Spleen (tissue), 11 donors: ENCODE data around the gene PAFAH2. TPM values are rescaled to one million over a fixed set of nuclear protein-coding genes. Genes with fewer than 3 reads are reported as not detected.

Experiments used
- DNase-seq: peaks from one replicate; pipeline ENCODE4 v3.0.0-alpha.2; 2020
- H3K27ac ChIP-seq, 8 donors: fragments of 200-600 bp; sonication (generic) in 7 of 8; 1 replicate in 4 of 8; 2 replicates in 4 of 8; pipeline versions ENCODE4 v1.5.0 to v1.8.0; 2016 to 2021; ENCODE audit warnings: inconsistent platforms in 4 of 8, mild to moderate bottlenecking in 4 of 8, moderate library complexity in 1 of 8
- H3K27me3 ChIP-seq, 7 donors: fragments of 200-600 bp; sonication (generic) in 6 of 7; replicated peaks in 1 of 7; 1 replicate in 4 of 7; 2 replicates in 3 of 7; pipeline versions ENCODE4 v1.5.0 to v1.8.0; 2016 to 2021; ENCODE audit warnings: inconsistent platforms in 3 of 7, mild to moderate bottlenecking in 1 of 7
- H3K36me3 ChIP-seq, 6 donors: fragments of 200-600 bp; sonication (generic) in 5 of 6; 1 replicate in 4 of 6; 2 replicates in 2 of 6; pipeline versions ENCODE4 v1.5.0 to v1.8.0; 2016 to 2021; ENCODE audit warnings: inconsistent platforms in 2 of 6
- H3K4me1 ChIP-seq, 6 donors: fragments of 200-600 bp; sonication (generic) in 5 of 6; 1 replicate in 3 of 6; 2 replicates in 3 of 6; pipeline versions ENCODE4 v1.5.0 to v1.8.0; 2016 to 2021; ENCODE audit warnings: inconsistent platforms in 3 of 6
- H3K4me3 ChIP-seq, 8 donors: fragments of 200-600 bp; sonication (generic) in 7 of 8; 1 replicate in 4 of 8; 2 replicates in 4 of 8; pipeline versions ENCODE4 v1.5.0 to v1.8.0; 2016 to 2021; ENCODE audit warnings: inconsistent platforms in 4 of 8, mild to moderate bottlenecking in 4 of 8, moderate library complexity in 2 of 8
- H3K9me3 ChIP-seq, 8 donors: fragments of 200-600 bp; sonication (generic) in 7 of 8; 1 replicate in 4 of 8; 2 replicates in 4 of 8; pipeline versions ENCODE4 v1.5.0 to v1.8.0; 2016 to 2021; ENCODE audit warnings: inconsistent platforms in 4 of 8
- POLR2A ChIP-seq, 3 donors: fragments of 450-650 bp; IDR thresholded peaks; one replicate each; pipeline ENCODE4 v1.5.1; 2017; ENCODE audit warnings: antibody characterized with exemption in 3 of 3, mild to moderate bottlenecking in 1 of 3
- POLR2AphosphoS5 ChIP-seq, 3 donors: sonication (generic); formaldehyde crosslinking; IDR thresholded peaks; one replicate each; pipeline ENCODE4 v1.5.1; 2017; ENCODE audit warnings: antibody characterized with exemption in 3 of 3
- WGBS, 5 donors: extraction: QIAGEN DNeasy Blood & Tissue Kit in 3 of 5; methylation state at CpG; one replicate each; pipeline versions ENCODE4 v1.1.5 to v1.1.7; 2013 to 2018; 5-methylcytosine and 5-hydroxymethylcytosine counted together
- intact Hi-C: fragments of 100-400 bp; cut with DNase I; formaldehyde crosslinking; loops from one replicate; pipeline ENCODE4 v1.15.0; 2023; ENCODE audit warnings: low total_unique reads
- polyA plus RNA-seq, 3 donors: library from polyadenylated mRNA; stranded (reverse); fragments of 200-250 nt; gene quantifications; one replicate each; pipeline ENCODE4 v1.2.1, GENCODE V29; 2013
- total RNA-seq, 7 donors: library from RNA; depleted of rRNA in 3 of 7; stranded (reverse); fragments of >200 nt in 3 of 7; fragmentation: NEBNext Ultra II Directional in 4 of 7; extraction: Animal tissue kit (Norgen Biotek cat#: 25700) in 4 of 7; gene quantifications; one replicate each; pipeline versions ENCODE4 v1.1.0 to v1.2.1, GENCODE V29; 2016 to 2021
- TF ChIP-seq, protein P1 (sequence below), 11 experiments: fragments of 200-600 bp in 7 of 11; fragments of 450-650 bp in 4 of 11; sonication (generic) in 4 of 11; IDR thresholded peaks in 8 of 11; conservative IDR thresholded peaks in 3 of 11; 1 replicate in 7 of 11; 2 replicates in 4 of 11; pipeline versions ENCODE4 v1.4.0 to v1.8.0; 2016 to 2021; ENCODE audit warnings: antibody characterized with exemption in 11 of 11, inconsistent platforms in 4 of 11, mild to moderate bottlenecking in 1 of 11
- donor health status: healthy with polysubstance abuse.
- donor health status: DM: no; HTN: no; CAD: no; lungs with moderate emphysema.
- donor health status: DM: no; HTN: no; CAD: no.
- donor health status: Bipolar disorder and iron deficiency.
- donor health status: healthy.
- donor health status: DM: no; HTN: no; CAD: no.
- donor health status: DM: yes; HTN: yes; CAD: no.

PAFAH2 gene
- total and polyA plus RNA-seq, 10 donors: 3.9 to 19.7 (median 13.6) TPM

DNA sequence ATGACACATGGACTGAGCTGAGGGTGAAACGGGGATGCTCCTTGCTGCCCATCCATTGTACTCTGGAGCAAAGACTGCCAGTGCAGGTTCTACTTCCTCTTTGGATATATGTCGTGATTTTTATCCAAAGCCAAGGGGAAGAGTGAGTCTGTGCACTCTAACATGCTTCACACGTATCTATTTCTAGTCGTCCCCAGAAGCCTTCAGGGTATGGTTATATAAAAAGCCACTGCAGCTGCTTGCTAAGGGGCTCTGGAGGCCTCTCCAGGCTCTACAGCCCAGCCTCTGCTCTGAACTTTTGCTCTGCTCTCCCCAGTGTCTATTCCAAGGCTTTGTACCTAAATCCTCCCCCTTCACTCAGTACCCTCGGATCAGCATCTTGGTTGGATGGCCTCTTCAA is 20.1 kb downstream of the PAFAH2 start:
- Histone ChIP-seq H3K36me3 (peaks cover 3 to 97% (median 74%) of the 10 kb centered on the region in 6 donors), H3K27ac (no peak overlapping the region), H3K9me3 (no peaks in the 10 kb centered on the region), H3K4me3 (no peak overlapping the region), H3K4me1 (no peaks in the 10 kb centered on the region), H3K27me3 (no peaks in the 10 kb centered on the region)
- intact Hi-C loops: no loop called here
- DNase-seq: no peak
- WGBS, 5 donors: 77 to 95% (median 84%) methylated on average over 5 of the region's 5 CpGs
- TF ChIP-seq, protein P1, sequence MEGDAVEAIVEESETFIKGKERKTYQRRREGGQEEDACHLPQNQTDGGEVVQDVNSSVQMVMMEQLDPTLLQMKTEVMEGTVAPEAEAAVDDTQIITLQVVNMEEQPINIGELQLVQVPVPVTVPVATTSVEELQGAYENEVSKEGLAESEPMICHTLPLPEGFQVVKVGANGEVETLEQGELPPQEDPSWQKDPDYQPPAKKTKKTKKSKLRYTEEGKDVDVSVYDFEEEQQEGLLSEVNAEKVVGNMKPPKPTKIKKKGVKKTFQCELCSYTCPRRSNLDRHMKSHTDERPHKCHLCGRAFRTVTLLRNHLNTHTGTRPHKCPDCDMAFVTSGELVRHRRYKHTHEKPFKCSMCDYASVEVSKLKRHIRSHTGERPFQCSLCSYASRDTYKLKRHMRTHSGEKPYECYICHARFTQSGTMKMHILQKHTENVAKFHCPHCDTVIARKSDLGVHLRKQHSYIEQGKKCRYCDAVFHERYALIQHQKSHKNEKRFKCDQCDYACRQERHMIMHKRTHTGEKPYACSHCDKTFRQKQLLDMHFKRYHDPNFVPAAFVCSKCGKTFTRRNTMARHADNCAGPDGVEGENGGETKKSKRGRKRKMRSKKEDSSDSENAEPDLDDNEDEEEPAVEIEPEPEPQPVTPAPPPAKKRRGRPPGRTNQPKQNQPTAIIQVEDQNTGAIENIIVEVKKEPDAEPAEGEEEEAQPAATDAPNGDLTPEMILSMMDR (IDR thresholded peaks at IDR 0.05 in 8 of 11, conservative IDR thresholded peaks at IDR 0.05 in 3 of 11): no peak
- TF ChIP-seq POLR2A (IDR thresholded peaks at IDR 0.05) (no peak), POLR2AphosphoS5 (IDR thresholded peaks at IDR 0.05) (no peak)

DNA sequence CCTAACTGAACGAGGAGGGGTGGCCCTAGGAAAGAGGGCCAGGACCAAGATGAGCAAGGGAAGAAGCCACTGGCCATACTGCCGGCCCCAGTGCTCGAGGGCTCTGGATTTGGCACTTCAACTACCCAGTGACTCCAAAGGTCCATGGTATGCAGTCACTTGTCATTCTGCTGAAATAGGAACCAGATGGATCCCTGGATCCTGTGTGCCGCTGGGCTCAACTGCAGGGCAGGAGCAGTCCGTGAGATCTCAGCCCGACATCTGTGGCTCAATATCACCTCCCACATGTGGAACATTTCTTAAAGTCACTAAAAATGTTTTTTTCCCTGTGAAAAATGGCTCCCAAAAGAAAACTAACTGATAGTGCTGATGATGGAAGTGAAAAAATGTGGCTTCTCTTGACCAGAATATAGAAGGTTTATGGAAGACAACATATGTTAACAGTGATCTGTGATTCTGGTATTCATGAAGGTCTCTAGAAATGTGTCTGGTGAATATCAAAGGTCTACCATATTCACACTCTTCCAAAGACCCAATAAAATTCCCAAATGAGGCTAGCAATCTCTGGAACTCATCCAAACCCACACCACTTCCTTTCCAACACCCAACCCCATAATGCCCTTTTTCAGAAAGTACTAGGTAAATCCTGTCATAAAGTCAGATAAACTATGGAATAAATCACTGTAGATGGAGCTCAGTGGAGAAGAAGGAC is 24.1 kb downstream of the PAFAH2 start:
- WGBS, 5 donors: 88 to 96% (median 93%) methylated on average over 6 of the region's 6 CpGs
- TF ChIP-seq POLR2A (IDR thresholded peaks at IDR 0.05) (no peak), POLR2AphosphoS5 (IDR thresholded peaks at IDR 0.05) (no peak)
- TF ChIP-seq, protein P1 (IDR thresholded peaks at IDR 0.05 in 8 of 11, conservative IDR thresholded peaks at IDR 0.05 in 3 of 11): no peak
- no peaks in the 10 kb centered on the region for H3K27me3 ChIP-seq
- H3K4me3 ChIP-seq: no peak overlapping the region
- no peak overlapping the region for H3K27ac ChIP-seq
- intact Hi-C loops: no loop called here
- DNase-seq: no peak
- H3K36me3 ChIP-seq: peaks cover 3 to 97% (median 64%) of the 10 kb centered on the region in 6 donors
- no peaks in the 10 kb centered on the region for H3K9me3 ChIP-seq
- H3K4me1 ChIP-seq: peaks cover 0 to 22% (median 12%) of the 10 kb centered on the region in 6 donors

DNA sequence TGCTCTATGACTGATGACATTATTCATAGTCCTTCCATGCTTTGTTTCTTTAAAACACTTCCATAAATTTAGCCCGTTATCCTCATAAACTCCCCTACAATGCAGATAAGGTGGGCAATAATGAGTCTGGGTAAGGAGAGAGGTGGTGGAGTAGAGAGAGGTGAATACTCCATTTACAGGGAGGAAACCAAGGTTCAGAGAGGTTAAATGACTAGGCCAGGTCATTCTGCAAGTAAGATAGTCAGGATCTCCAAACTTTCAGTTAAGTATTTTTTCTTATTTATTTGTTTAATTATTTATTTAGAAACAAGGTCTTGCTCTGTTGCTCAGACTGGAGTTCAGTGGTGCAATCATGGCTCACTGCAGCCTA is 26.1 kb downstream of the PAFAH2 start:
- Histone ChIP-seq H3K27ac (peak overlapping the region; percentile 33 to 71 (median 49)), H3K36me3 (peaks cover 3 to 100% (median 62%) of the 10 kb centered on the region in 6 donors), H3K9me3 (no peaks in the 10 kb centered on the region), H3K4me1 (peaks cover 0 to 22% (median 12%) of the 10 kb centered on the region in 6 donors), H3K27me3 (no peaks in the 10 kb centered on the region), H3K4me3 (no peak overlapping the region)
- intact Hi-C loops: no loop called here
- TF ChIP-seq, protein P1 (IDR thresholded peaks at IDR 0.05 in 8 of 11, conservative IDR thresholded peaks at IDR 0.05 in 3 of 11): no peak
- no peak for TF ChIP-seq POLR2A (IDR thresholded peaks at IDR 0.05)
- no peak for TF ChIP-seq POLR2AphosphoS5 (IDR thresholded peaks at IDR 0.05)
- DNase-seq: no peak
- 50 to 73% (median 70%) methylated on average over 1 of the region's 1 CpG for WGBS, 5 donors

DNA sequence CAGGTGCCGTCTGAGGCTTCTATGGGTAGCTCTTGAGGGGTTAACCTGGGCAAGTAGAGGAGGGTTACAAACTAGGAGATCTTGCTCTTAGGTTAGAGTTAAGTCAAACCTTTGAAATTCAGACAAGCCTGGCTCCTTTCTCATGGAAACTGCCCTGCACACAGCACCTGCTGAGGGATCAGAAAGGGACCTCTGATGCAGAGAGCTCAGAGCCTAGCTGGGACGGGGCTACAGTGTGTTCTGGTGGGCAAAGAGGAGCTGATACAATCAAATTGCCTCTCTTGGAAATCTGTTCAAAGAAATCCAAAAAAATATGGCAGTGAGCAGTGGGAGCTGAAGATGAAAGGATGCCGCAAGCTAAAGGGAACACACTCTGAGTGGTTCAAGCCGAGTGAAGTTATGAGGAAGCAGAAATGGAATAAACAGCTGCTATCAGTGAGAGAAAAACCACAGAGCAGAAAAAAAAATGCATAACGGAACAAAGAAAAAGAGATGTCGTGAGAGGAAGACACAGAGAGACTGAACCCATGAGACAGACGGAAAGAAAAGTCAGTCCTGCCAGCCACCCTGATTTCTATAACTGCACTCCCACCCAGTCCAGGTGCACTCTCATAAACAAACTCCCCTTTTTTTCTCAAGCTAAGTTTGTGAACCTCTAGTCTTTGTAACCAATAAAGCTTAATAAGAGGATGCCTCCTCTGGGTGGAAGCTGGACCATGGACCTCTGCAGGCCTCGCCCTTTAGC is 26.6 kb downstream of the PAFAH2 start:
- intact Hi-C loops: no loop called here
- TF ChIP-seq, protein P1 (IDR thresholded peaks at IDR 0.05 in 8 of 11, conservative IDR thresholded peaks at IDR 0.05 in 3 of 11): no peak
- Histone ChIP-seq H3K4me3 (no peak overlapping the region), H3K9me3 (no peaks in the 10 kb centered on the region), H3K36me3 (peaks cover 3 to 100% (median 57%) of the 10 kb centered on the region in 6 donors), H3K27ac (peak overlapping the region; percentile 33 to 71 (median 49)), H3K27me3 (no peaks in the 10 kb centered on the region), H3K4me1 (peaks cover 0 to 22% (median 12%) of the 10 kb centered on the region in 6 donors)
- WGBS, 5 donors: 40 to 47% (median 44%) methylated on average over 8 of the region's 8 CpGs
- no peak for DNase-seq
